H54 (cell line): ENCODE measurements around the gene URB1.
"Not testable (repeated sequence)": the region's sequence is repeated elsewhere in the genome, so short reads cannot be mapped to it uniquely, and the experiment has no call there.

Experiments
- DNase-seq: peaks from one replicate; pipeline ENCODE4 v3.0.0; 2011; ENCODE audit warnings: low spot score, mixed read lengths; ENCODE audit not compliant: insufficient read length
- FAIRE-seq: peaks from 3 replicates; lab custom pipeline; 2011; peaks lifted over from hg19 to GRCh38; lab: Jason Lieb, UNC
- POLR2A ChIP-seq: IDR thresholded peaks from 2 replicates; pipeline ENCODE4 v1.6.1; 2011; ENCODE audit warnings: low read depth, mild to moderate bottlenecking, low read length

Gene URB1, protein sequence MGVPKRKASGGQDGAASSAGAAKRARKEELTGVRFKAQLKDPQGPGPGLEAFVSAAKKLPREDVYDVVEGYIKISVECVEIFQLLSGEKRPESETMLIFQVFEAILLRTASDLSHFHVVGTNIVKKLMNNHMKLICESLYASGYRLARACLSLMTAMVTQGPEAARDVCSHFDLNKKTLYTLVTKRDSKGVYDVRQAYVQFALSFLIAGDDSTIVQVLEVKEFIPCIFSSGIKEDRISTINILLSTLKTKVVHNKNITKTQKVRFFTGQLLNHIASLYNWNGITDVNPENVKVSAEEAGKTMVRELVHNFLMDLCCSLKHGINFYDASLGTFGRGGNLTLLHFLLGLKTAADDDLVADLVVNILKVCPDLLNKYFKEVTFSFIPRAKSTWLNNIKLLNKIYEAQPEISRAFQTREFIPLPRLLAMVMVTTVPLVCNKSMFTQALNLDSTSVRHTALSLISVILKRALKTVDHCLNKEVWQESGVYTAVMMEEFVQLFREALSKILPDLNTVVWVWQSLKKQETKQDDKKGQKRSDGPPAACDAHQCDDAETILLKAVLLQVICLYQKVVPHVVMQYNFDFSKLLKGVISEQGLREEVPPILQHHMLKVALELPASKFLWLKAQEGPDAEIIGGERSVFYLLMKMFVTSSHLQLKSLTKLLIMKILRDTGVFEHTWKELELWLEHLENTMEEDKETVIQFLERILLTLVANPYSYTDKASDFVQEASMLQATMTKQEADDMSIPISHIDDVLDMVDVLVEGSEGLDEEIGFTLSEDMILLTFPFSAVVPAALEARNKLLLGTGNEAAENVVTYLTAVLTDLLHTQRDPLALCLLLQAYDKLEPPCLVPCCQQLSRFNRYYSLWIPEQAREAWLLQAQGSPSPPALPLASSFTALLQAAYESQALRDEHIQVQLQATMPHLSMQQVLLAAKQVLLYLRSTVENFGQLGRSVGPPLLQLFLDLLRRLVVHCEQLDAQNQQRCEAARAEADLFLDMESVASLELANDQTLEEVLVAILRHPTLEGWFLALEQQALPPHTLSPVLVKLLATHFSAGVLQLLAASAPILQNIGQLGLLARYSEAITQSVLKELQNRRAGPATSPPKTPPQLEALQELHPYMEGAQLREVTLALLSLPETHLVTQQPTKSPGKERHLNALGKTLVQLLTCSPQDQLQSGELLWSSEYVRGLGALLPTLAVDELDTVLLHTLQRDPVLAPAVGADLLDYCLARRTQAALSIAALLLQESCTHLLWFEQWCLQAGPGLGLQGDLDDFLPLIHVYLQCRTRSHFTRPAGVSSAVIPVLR (N-terminal part only)

DNA sequence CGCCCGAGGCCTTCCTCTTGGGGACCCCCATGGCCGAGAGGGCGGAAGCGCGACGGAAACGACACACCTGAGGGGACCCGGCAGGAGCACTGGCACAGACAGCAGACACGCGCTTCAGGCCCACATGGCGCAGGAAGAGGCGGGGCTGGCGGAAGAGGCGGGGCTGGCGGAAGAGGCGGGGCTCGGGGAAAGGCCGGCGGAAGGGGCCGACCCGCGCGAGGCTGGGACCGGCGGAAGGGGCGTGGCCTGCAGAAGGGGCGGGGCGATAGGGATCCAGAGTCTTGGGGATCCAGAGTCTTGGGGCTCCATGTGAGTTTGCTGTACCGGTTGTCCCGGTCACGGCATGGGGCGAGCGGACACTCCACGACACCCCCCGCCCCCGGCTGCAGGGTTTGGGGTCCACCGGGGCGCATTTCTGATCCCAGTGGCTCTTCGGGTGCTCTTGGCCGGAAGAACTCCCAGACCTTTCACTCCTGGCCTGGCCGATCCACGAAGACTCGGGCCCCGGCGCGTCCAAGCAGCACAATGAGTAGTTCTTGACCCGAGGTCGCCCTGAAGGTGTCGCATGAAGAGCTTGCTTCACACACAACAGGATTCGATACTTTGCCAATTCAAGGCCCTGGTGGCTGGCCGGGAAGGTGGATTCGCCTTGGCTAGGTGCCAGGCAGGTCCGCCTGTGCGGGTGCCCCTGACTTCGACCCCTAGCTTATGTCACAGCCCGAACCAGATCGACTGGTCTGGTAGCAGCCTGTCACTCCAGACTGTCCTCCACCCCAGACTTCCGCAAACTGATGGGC, at the start of gene URB1:
Gene URB1 (minus strand): TSS at position 133 of the 797 bp plus-strand sequence. CDS start 102 bp downstream, at position 31.
- peak; percentile 88 for TF ChIP-seq POLR2A
- FAIRE-seq (no peak), DNase-seq (peak; percentile 90)

DNA sequence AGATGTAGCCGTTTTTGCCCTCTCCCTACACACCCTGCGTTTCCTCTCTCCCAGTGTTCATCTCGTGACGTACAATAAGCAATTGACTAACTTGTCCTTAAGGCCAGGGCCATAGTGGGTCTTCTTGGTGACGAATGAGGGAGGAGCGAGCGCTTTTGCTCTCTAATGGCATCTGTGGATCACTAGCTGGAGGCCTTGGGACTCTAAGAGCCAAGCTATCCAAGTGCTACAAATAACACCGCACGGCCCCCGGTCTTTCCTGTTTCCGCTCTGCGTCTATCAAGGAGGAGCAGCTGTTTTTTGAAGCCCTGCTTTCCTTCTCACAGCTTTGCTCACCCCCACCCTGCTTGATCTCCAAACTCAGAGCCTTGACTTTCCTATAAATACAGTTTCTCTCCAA, 44.9 kb upstream of the URB1 start:
- no peak for DNase-seq
- no peak for TF ChIP-seq POLR2A
- no peak for FAIRE-seq

DNA sequence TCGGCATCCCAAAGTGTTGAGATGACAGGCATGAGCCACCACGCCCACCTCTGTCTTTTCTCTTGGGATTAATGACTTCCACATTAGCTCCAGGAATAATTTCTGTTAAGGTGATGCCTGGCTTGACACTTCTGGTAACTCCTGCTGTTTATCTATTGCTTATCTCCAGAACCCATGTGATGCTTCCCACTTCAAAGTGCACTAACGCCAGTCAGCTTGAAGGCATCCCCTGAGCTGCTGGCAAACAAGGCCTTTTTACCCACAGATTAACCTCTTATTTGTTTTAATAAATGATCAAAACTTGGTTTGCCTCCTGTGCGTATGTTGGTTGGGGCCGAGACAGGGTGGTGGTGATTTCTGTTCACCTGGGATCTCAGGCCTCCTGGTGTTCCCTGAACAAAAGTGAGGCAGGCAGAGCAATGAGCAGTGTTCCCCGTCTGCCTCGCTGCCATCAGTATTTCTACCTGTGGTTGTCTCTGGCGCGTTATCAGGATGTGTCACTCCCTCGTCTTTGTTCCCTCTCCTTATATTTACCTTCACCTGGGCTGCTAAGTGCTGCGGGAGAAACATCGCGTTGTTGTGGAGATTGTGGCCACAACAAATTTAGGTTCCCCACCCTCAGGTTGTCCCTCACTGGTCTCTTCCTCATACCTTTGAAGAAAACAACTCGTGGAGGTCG, 40.3 kb upstream of the URB1 start:
- FAIRE-seq, DNase-seq: not testable (repeated sequence)

DNA sequence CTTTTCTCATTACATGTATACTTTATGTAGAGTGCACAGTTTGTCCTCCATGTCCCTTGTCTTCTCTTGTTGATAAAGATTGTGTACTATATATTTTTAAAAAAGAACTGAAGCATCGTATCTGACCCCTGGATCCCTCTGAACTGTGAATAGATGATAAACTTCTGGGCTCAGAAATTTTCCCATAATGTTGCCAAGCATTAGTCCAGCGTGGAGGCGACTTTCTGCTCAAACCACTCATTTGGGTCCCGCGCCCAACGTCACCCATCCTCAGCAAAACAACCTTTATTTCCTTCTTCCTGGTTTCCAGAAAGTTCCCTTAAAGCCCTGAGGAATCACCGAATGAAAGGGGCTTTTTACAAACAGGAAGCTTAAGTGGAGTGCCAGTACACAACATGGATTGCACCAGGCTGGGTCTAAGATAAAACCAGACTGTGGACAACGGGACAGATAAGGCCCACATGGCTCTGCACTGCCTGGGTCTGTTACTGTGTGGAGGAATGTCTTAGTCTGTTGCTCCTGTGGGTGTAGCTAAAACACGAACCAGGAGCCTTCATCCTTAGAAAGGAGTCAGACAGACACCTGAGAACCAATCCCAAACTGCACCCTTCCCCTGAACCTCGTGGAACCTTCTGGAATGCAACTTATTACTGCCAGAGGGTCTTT, 35.3 kb upstream of the URB1 start:
- DNase-seq (no peak), FAIRE-seq (no peak)
- no peak for TF ChIP-seq POLR2A

DNA sequence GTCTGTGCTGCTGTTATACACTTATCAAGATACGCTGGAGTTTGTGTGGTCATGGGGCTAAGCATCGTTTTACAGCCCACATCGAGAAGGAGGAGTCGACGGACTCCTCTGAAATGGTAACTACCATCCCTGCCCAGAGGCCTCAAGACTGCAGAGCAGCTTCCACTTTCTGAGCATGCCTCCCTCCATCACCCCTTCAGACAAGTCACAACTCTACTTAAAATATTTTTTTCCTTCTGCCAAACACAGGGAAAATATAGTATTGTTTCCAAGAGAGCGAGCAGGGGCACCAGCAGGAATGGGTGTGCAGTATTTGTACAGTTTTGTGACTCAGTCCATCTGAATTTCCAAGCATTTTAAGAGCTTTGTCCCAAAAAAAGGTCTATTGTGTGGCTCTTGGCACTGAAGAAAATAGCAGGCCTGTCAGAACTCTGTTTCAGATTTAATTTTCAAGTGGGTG, 33.8 kb upstream of the URB1 start:
- FAIRE-seq (no peak), DNase-seq (no peak)
- no peak for TF ChIP-seq POLR2A

DNA sequence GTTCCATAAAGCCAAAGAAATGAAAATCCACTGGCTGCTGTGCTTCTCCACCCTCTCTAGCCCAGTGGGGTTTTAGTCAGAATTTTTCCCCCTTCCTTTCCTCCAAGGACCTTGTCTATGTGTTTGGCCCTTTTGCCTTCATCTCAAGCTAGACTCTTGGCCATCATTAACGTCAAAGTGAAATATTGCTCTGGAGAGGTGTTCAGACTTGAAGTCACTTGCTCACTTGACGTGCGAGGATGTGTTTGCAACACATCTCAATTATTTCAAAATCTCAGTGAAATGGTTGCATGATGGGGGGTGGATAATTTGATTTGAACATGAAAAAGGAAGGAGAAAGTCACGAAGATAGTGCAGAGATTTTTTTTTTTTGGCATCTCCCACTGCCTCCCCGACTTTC, 33.3 kb upstream of the URB1 start:
- TF ChIP-seq POLR2A, result no peak
- FAIRE-seq (no peak), DNase-seq (no peak)

DNA sequence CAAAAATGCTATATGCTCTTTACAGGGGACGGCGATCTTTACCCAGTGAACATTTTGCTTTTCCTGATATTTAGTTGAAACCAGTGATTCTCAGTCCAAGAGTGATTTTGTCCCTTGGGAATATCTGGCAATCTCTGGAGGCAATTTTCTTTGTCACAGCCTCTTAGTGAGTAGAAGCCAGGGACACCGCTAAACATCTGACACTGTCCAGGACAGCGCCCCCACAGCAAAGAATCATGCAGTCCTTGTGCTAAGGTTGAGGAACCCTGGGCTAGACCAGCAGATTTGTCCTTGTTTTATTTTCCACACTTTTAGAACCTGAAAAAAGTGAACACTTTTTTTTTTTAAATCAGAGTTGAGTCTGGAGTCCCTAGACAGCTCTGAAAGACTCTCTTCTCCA, 32.8 kb upstream of the URB1 start:
- no peak for TF ChIP-seq POLR2A
- no peak for FAIRE-seq
- no peak for DNase-seq

DNA sequence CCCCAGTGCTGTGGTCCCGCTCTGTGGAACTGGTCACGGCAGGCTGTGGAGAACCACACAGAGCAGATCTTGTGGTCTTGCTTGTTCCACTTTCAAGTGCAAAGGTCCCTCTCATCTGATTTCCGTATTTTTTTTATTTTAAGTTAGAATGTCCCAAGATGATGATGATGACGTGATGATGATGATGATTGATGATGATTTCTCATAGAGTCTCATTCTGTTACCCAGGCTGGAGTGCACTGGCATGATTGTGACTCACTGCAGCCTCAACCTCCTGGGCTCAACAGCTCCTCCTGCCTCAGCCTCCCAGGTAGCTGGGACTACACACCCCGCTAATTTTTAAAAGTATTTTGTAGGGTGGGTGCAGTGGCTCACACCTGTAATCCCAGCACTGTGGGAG, 31.9 kb upstream of the URB1 start:
- no peak for DNase-seq
- FAIRE-seq, result no peak
- no peak for TF ChIP-seq POLR2A

DNA sequence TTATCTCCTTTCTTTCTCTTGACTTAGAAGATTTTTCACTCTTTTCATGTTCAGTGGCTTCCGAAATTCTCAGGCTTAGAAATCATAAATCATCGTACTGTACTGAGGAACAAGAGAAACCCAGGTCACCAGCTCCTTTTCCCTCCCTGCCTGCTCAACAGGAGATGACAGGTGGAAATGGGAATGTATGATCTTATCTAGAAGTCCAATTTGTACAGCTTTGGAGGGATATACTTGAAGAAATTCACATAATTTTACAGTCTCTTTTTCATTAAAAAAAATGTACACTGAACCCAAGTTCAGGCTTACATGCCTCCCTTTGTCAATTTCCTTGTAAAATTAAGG, 31.4 kb upstream of the URB1 start:
- TF ChIP-seq POLR2A, result no peak
- DNase-seq, result no peak
- no peak for FAIRE-seq

DNA sequence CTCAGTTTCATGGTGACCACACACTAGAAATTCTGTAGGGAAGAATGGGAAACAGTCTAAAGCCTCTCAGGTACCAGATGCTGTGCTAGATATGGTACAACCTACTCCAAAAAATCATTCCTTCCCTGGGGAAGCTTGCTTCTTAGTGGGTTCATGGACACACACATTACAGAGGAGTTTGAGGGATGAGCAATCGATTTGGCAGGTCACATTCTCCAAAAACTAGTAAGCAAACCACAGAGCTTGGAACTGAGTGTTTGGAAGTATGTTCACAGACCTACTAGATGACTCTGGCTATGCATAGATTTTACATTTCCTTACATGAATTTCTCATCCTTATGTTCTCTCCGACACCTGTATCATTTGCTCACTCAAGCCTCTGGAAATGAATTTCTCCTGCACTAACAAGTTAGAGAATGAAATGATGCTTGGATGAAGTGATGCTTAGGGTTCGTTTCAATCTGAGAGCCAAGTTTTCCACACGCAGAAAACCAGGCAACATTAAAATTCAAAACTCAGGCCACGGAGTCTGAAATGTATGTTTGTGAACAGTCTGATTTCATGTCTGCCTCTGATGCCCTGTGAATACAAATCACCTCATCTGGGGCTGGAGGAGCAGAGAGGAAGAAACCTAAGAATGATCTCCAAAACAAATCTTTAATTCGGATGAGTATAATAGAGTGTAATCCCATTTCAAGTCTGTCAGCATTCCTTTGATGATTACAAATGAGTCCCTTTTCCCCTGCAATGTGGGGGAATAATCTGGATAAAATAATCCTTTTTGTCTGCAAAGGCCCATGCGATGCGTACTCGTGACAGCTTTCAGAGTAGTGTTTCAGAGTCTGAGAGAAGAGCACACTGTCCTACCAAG, 30.7 kb upstream of the URB1 start:
- peak; percentile 71 for DNase-seq
- peak; percentile 33 for FAIRE-seq
- TF ChIP-seq POLR2A, result no peak

DNA sequence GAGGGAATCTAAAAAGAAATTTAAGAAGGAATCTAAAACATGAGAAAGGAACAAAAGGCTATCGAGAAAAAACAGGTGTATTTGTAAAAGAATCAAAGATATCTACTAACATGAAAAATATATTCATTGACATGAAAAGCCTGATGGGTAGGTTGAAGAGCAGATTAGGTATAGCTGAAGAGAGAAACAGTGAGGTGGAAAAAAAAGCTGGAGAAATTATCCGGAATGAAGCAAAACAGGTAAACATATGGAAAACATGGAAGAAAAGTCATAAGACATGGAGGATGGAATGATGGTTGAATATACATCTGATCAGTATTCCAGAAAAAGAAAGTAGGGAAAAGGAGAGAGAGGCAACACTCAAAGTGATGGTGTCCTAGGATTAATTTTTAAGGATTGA, 29.3 kb upstream of the URB1 start:
- FAIRE-seq (no peak), DNase-seq (no peak)
- no peak for TF ChIP-seq POLR2A
